HFFc6 (cell line): ENCODE data around the gene ATP2B3. TPM values are rescaled to one million over a fixed set of nuclear protein-coding genes. Genes with fewer than 3 reads are reported as not detected.

Experiments
- DNase-seq: peaks from one replicate; pipeline ENCODE4 v3.0.0-alpha.2; 2018
- H3K27ac Mint-ChIP-seq: 2 replicates; pipeline ENCODE4 v1.8.0; 2020; ENCODE audit warnings: mild to moderate bottlenecking, mixed read lengths
- H3K27me3 Mint-ChIP-seq: 2 replicates; pipeline ENCODE4 v1.8.0; 2021; ENCODE audit warnings: mild to moderate bottlenecking, moderate library complexity, mixed read lengths; ENCODE audit not compliant: insufficient read depth
- H3K36me3 Mint-ChIP-seq: 2 replicates; pipeline ENCODE4 v1.8.0; 2021; ENCODE audit warnings: low read depth, mixed read lengths
- H3K4me1 Mint-ChIP-seq: 2 replicates; pipeline ENCODE4 v1.8.0; 2020; ENCODE audit warnings: low read depth, mixed read lengths
- H3K4me3 Mint-ChIP-seq: 2 replicates; pipeline ENCODE4 v1.8.0; 2020; ENCODE audit warnings: mild to moderate bottlenecking, moderate library complexity, mixed read lengths
- H3K9me3 Mint-ChIP-seq: 2 replicates; pipeline ENCODE4 v1.8.0; 2020; ENCODE audit warnings: mild to moderate bottlenecking, mixed read lengths
- CTCF ChIP-seq: fragments of 200-600 bp; sonication (generic); IDR thresholded peaks from 2 replicates; pipeline ENCODE4 v1.5.0; 2021; ENCODE audit warnings: antibody characterized with exemption, mild to moderate bottlenecking
- total RNA-seq, 6 experiments: library from RNA; stranded (reverse); fragmentation: NEBNext Ultra II Directional; extraction: Animal tissue kit (Norgen Biotek cat#: 25700); gene quantifications; 2 replicates in 1 of 6; 3 replicates in 5 of 6; pipeline ENCODE4 v1.2.3, GENCODE V29; 2021

Gene ATP2B3
- total RNA-seq, 6 experiments from 2014 or later: not detected

GRCh38 chrX:153598541-153599191, 81.2 kb downstream of the ATP2B3 start, which contains the start of gene CCNQ:
Gene CCNQ, minus strand, starts transcription at chrX:153599139. Its CDS starts 66 bp downstream, at chrX:153599073.
- no peak for TF ChIP-seq CTCF
- Mint-ChIP-seq H3K4me1 (peaks cover 15% of the 10 kb centered on the region), H3K27me3 (no peaks in the 10 kb centered on the region), H3K4me3 (peak within 1 kb of the TSS; percentile 91), H3K27ac (peak within 1 kb of the TSS; percentile 31; the same call in 1 of the 2 replicates), H3K36me3 (peaks cover 7% of the 10 kb centered on the region), H3K9me3 (no peaks in the 10 kb centered on the region)
- peak; percentile 1 for DNase-seq

DNA sequence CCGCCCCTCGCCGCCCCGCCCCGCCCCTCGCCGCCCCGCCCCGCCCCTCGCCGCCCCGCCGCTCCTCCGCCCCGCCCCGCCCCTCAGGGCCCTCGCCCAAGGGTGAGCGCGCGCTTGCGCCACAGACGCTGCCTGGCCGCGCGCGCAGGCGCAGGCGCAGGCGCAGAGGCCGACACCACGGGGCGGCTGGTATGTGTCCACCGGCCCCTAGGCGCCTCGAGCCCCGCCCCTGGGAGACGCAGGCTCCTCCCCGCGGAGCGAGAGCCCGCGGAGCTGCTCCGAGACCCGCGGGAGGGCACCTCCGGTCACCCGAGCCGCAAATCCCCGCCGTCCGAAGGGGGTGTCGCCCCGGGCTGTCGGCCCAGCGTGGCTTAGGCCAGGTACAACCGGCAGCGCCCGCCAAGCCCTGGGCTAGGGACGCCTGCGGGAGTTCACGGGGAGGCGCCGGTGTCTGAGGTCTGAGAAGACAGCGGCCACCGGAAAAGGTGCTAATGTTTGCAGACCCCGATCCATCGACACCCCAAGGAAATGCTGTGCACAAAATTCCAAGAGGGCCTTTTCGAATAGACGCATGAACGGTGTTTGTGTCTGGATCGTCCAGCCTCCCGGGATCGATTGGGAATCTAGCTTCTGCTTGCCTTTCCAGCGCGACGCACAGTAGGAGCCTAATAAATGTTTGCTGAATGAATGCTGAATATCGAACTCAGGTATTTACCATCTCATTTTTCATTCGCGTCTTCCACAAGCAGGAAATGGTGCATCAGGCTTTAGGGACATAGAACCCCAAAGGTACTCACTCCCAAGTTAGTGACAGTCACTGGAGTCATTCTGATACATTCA, 82.0 kb downstream of the ATP2B3 start:
- Mint-ChIP-seq H3K27me3 (peaks cover under 1% of the 10 kb centered on the region; the same call in 1 of the 2 replicates), H3K4me1 (peaks cover 15% of the 10 kb centered on the region), H3K27ac (no peak overlapping the region), H3K9me3 (no peaks in the 10 kb centered on the region), H3K36me3 (peaks cover 7% of the 10 kb centered on the region), H3K4me3 (peak overlapping the region; percentile 89)
- no peak for TF ChIP-seq CTCF
- DNase-seq: peak; percentile 74

GRCh38 chrX:153600032-153600373, 82.6 kb downstream of the ATP2B3 start:
- Mint-ChIP-seq H3K27ac (no peak overlapping the region), H3K4me3 (peak overlapping the region; percentile 89), H3K9me3 (no peaks in the 10 kb centered on the region), H3K4me1 (peaks cover 15% of the 10 kb centered on the region), H3K36me3 (peaks cover 7% of the 10 kb centered on the region), H3K27me3 (peaks cover 1% of the 10 kb centered on the region; the same call in 1 of the 2 replicates)
- TF ChIP-seq CTCF: no peak
- DNase-seq: no peak

DNA sequence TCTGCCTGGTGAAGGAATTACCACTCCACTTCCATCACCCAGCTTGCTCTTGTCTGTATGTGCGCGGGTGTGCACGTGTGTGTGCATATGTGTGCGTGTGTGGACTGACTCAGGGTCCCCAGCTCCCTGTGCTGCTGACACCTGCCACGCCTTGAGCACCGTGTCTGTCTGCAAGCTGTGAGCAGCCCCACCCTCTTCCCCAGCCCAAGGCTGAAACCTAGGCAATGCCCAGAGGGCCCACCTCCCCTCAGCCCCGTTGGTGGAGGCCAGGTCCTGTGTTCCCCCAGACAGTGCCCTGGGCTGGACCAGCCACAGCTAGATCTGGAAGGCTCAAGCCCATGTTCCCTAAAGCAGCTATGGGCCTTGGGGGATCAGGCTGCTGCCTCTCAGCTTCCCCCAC, 83.5 kb downstream of the ATP2B3 start:
- TF ChIP-seq CTCF: no peak
- Mint-ChIP-seq H3K4me1 (peaks cover 15% of the 10 kb centered on the region), H3K9me3 (no peaks in the 10 kb centered on the region), H3K27ac (no peak overlapping the region), H3K36me3 (peaks cover 2% of the 10 kb centered on the region), H3K4me3 (no peak overlapping the region), H3K27me3 (peaks cover 1% of the 10 kb centered on the region; the same call in 1 of the 2 replicates)
- no peak for DNase-seq

GRCh38 chrX:153601511-153602110, 84.2 kb downstream of the ATP2B3 start:
- no peaks in the 10 kb centered on the region for H3K36me3 Mint-ChIP-seq
- TF ChIP-seq CTCF: no peak
- no peak overlapping the region for H3K27ac Mint-ChIP-seq
- peaks cover 1% of the 10 kb centered on the region; the same call in 1 of the 2 replicates for H3K27me3 Mint-ChIP-seq
- no peaks in the 10 kb centered on the region for H3K9me3 Mint-ChIP-seq
- H3K4me1 Mint-ChIP-seq: peaks cover 15% of the 10 kb centered on the region
- no peak for DNase-seq
- H3K4me3 Mint-ChIP-seq: no peak overlapping the region
